Measurements from ENCODE around the gene NMT1. TPM values are rescaled to one million over a fixed set of nuclear protein-coding genes. Genes with fewer than 3 reads are reported as not detected.

The NMT1 gene
- 49.2 and 82.8 TPM in 2 replicates for total RNA-seq

GRCh38 chr17:45060797-45061605 lies at the start of gene NMT1:
TSS of gene NMT1 (plus strand) at chr17:45061317. CDS start at chr17:45061330, 13 bp downstream.

GRCh38 chr17:45051060-45051719 lies 9.9 kb upstream of the NMT1 start, which contains the start of gene DCAKD:
TSS of gene DCAKD (minus strand) at chr17:45051632. CDS start at chr17:45034885, 16,747 bp downstream.

GRCh38 chr17:45132320-45132571 lies 71.1 kb downstream of the NMT1 start, which contains the start of gene PLCD3:
TSS of gene PLCD3 (minus strand) at chr17:45132515. CDS start at chr17:45132410, 105 bp downstream.

GRCh38 chr17:45135192-45135977 lies 74.3 kb downstream of the NMT1 start, which contains the start of gene ACBD4:
TSS of gene ACBD4 (plus strand) at chr17:45135687. CDS start at chr17:45136145, 458 bp downstream.

GRCh38 chr17:45148183-45149036 lies 87.3 kb downstream of the NMT1 start, which contains the start of gene HEXIM1:
TSS of gene HEXIM1 (plus strand) at chr17:45148475. CDS start at chr17:45149191, 716 bp downstream.

Other genes starting within 250 kb of the NMT1 start
- 17.8 and 19.0 TPM in 2 replicates for gene GJC1, start 231.0 kb upstream of the NMT1 start, total RNA-seq
- gene HIGD1B, start 213.4 kb upstream of the NMT1 start, total RNA-seq = not detected in 2 replicates
- 87.9 and 100 TPM in 2 replicates for gene EFTUD2, start 161.9 kb upstream of the NMT1 start, total RNA-seq
- gene GFAP, start 145.8 kb upstream of the NMT1 start, total RNA-seq = 0.44 TPM in 1 of 2 replicates, not detected in the other
- gene KIF18B, start 113.5 kb upstream of the NMT1 start, total RNA-seq = 1.7 and 2.6 TPM in 2 replicates
- 0.31 and 0.66 TPM in 2 replicates for gene C1QL1, start 93.0 kb upstream of the NMT1 start, total RNA-seq
- 19.0 and 22.5 TPM in 2 replicates for gene DCAKD, start 9.7 kb upstream of the NMT1 start, total RNA-seq
- 27.3 and 57.7 TPM in 2 replicates for gene PLCD3, start 71.2 kb downstream of the NMT1 start, total RNA-seq
- gene ACBD4, start 74.4 kb downstream of the NMT1 start, total RNA-seq = 7.1 and 8.1 TPM in 2 replicates
- gene HEXIM1, start 87.2 kb downstream of the NMT1 start, total RNA-seq = 10.6 and 11.6 TPM in 2 replicates
- 7.7 and 7.9 TPM in 2 replicates for gene HEXIM2, start 100.6 kb downstream of the NMT1 start, total RNA-seq
- gene FMNL1, start 160.6 kb downstream of the NMT1 start, total RNA-seq = 0.06 and 0.13 TPM in 2 replicates
- under 0.01 and 0.06 TPM in 2 replicates for gene SPATA32, start 200.8 kb downstream of the NMT1 start, total RNA-seq

Measured in aortic smooth muscle cell (primary cell).